HG02870 (cell line): Measurements from ENCODE around the gene EXOC3.
"Not testable (repeated sequence)": the region's sequence is repeated elsewhere in the genome, so short reads cannot be mapped to it uniquely, and the experiment has no call there.

Experiments
- ATAC-seq: cut with Tn5 transposase; IDR thresholded peaks from one replicate; pipeline ENCODE4 v1.9.1; 2021; ENCODE audit warnings: mild to moderate bottlenecking, moderate library complexity; ENCODE audit not compliant: unreplicated experiment

The EXOC3 gene

GRCh38 chr5:497871-498509 lies 55.0 kb downstream of the EXOC3 start:
- ATAC-seq, result no peak

- ATAC-seq, result no peak
Measured at GRCh38 chr5:499233-500209, 56.5 kb downstream of the EXOC3 start.

DNA sequence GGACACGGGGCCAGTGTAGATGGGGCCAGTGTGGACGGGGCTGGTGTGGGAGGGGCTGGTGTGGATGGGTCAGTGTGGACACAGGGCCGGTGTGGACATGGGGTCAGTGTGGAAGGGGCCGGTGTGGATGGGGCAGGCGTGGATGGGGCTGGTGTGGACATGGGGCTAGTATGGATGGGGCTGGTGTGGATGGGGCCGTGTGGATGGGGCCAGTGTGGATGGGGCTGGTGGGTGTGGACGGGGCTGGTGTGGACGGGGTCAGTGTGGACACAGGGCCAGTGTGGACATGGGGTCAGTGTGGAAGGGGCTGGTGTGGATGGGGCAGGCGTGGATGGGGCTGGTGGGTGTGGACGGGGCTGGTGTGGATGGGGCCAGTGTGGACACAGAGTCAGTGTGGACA lies 57.5 kb downstream of the EXOC3 start:
- no peak for ATAC-seq

GRCh38 chr5:501105-501830 lies 58.3 kb downstream of the EXOC3 start:
- no peak for ATAC-seq

- no peak for ATAC-seq
Measured at GRCh38 chr5:501831-502184, 58.8 kb downstream of the EXOC3 start.

- no peak for ATAC-seq
Measured at GRCh38 chr5:502325-503079, 59.5 kb downstream of the EXOC3 start.

DNA sequence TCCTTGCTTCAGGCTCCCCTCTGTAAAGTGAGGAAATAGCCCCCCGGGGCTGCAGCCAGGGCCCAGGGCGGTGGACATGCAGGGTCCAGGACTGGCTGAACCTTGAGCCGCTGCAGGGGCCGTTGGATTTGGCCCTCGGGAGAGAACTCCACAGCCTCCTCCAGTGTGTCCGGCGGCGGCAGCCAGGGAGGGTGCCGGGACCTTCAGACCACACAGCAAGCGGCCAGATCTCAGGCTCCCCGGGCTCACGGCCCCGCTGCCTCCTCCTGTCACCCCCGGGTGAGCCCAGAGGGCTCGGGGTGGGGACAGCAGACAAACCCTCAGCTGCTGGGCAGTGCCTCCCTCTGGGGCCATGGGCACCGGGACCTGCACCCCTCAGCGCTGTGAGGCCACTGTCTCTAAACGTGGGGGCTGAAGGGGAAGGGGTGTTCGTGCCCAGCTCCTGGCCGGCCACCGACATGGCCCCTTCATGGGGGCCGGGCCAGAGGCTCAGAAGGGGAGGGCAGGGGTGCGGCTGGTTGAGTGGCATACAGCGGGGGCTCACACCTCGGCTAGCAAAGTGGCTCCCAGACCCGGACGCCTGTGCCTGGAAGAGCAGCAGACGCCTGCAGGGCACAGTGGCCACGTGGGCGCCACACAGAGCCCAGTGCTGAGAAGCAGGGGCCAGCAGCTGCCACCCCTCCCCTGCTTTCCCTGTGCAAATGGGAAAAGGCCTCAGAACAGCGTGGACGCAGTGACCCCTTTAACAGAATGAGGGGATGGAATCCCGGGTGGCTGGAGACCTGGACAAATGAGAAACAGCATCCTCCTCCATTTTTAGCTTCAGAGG lies 61.6 kb downstream of the EXOC3 start:
- no peak for ATAC-seq

GRCh38 chr5:505951-506525 lies 63.1 kb downstream of the EXOC3 start:
- no peak for ATAC-seq

- ATAC-seq, result not testable (repeated sequence)
Measured at GRCh38 chr5:507986-508575, 65.1 kb downstream of the EXOC3 start.

DNA sequence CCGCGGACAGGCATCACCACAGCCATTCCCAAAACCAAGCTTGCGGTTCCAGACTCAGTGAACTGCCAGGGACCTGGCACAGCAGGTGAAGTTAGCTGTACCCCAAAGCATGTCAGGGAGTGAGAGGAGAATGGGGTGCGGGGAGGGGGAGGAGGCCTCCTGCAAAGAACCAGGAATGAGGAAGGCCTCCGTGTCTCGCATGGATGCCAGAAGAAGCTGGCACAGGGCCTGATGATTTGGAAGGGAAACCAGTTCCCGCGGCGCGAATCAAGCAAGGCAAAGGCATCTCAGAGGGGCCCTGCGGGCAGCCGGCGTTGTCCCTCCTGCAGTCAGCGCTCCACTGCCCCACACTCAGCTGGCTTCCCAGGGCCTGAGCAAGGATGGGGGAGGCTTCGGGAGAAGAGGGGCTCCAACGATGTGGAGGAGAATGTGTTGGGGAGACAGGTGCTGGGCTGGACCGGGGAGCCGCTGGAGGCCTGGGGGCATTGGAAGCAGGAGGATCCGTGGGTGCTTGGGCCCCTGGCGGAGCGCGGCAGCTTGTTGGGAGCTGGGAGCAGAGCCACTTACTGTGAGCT lies 66.7 kb downstream of the EXOC3 start:
- ATAC-seq, result no peak

DNA sequence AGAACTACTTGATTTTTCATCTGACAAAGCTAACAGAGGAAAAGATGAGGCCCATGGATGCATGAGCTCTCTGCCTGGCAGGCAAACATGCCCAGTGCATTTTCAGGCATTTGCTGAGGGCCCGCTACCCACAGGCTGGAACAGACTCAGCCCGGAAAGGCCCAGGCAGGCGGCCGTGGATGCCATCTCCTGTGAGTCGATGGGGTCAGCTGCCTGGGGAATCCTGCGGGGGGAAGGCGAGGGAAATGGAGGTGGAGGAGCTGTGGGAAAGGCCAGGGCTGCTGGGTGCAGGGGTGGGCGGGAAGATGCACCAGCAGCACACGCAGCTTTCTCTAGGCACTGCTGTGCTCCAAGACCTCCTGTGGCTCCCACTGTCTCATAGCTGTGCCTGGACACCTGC lies 67.5 kb downstream of the EXOC3 start:
- ATAC-seq, result no peak

GRCh38 chr5:511476-511875 lies 68.5 kb downstream of the EXOC3 start:
- no peak for ATAC-seq

DNA sequence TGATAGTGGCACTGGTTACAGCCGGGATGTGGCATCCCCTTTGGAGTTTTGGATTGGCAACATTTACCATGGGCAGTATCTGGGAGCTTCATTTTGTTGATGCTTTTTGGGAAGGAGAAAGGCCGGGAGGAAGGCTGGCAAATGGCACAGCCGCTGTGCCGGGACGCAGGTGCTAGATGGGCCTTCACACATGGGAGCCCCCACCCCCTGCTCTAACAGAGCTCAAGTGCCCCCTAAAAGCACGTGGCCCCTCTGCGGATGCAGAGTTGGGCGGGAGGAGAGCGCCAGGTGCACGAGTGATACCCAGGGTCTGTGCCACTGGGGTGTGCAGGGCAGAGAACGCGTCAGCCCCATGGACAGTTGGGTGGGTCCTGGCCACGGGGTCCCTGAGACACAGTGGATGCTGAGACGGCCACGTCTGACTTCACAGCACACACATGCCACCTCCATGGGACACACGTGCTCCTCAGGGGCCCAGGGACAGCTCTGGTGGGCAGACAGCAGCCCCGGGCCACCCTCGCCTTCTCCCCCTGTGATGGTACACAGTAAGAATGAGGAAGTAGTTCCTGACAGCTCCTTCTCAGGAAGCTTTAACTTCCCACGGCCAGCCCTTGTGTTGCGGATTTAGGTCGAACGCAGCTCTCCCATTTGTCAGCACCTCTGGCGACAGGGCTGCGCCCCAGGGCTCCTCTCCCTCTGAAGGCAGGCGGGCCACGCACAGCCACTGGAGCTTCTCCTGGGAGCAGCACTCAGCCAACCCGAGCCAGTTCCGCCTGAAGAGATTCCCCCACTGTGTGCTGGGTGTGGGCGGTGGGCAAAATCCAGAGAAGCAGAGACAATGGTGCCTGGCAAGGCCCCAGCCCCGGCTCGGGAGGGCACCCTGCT lies 70.5 kb downstream of the EXOC3 start:
- no peak for ATAC-seq

GRCh38 chr5:514101-514485 lies 71.1 kb downstream of the EXOC3 start:
- ATAC-seq, result no peak

DNA sequence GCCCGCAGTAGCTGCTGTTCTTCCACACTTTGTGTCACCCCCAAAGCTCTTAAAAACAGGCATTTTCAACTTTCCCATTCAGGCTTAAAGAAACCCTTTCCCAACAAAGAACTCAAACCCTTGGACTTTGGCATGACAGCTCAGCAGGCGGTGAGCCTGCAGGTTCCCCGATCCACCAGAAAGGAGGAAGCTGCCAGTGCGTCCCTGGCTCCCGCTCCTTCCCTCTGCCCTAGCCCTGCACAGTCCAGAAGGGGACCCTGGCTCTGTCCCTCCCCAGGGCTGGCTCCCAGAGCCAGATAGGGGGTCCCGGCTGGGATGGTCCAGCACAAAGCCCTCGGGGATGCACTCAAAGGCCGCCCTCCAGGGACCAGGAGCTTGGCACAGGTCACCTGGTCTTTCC lies 71.7 kb downstream of the EXOC3 start:
- ATAC-seq, result no peak

DNA sequence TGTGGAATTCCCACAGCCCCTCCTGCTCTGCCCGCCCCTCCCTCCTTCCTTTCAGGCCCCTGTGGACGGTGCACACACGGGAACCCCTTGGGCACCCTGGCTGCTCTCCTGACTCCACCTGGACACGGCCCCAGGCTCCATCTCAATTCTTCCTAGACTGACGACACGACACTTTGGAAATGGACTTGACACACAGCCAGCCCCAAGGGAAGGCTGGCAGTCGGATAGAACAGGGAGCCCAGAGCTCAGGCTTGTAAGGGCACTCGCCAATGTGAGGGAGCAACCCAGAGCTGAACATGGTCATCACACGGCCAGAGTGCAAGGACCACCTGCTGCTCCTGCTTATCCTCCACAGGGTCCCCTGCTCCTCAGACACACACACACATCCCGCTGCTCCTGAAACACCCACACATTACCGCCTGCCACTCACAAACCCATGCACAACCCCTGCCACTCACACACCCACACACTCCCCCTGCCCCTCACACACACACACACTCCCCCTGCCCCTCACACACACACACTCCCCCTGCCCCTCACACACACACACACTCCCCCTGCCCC lies 72.4 kb downstream of the EXOC3 start:
- no peak for ATAC-seq

- ATAC-seq, result no peak
Measured at GRCh38 chr5:516338-516925, 73.5 kb downstream of the EXOC3 start.
